GM19239 (cell line): ENCODE results near the gene TSC22D4.

Experiments
- DNase-seq: peaks from one replicate; pipeline ENCODE4 v3.0.0; 2011; ENCODE audit warnings: low spot score; ENCODE audit not compliant: insufficient read length
- FAIRE-seq: peaks from 2 replicates; lab custom pipeline; 2011; peaks lifted over from hg19 to GRCh38; lab: Jason Lieb, UNC

The TSC22D4 gene

GRCh38 chr7:100493476-100494264 lies 14.7 kb upstream of the TSC22D4 start:
- no peak for FAIRE-seq
- no peak for DNase-seq

- no peak for FAIRE-seq
- no peak for DNase-seq
These were observed 13.9 kb upstream of the TSC22D4 start for GRCh38 chr7:100492738-100493475.

DNA sequence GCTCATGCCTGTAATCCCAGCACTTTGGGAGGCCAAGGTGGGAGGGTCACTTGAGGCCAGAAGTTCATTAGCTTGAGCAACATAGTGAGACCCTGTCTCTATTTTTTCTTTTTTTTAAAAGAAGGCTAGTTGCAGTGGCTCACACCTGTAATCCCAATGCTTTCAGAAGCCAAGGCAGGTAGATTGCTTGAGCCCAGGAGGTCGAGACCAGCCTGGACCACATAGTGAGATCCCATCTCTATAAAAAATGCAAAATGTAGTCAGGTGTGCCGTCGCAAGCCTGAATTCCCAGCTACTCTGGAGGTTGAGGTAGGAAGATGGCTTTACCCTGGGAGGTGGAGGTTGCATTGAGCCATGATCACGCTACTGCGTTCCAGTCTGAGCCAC lies 12.2 kb upstream of the TSC22D4 start:
- DNase-seq, result no peak
- no peak for FAIRE-seq

GRCh38 chr7:100490483-100491191 lies 11.6 kb upstream of the TSC22D4 start:
- DNase-seq, result no peak
- no peak for FAIRE-seq

GRCh38 chr7:100489824-100490223 lies 10.8 kb upstream of the TSC22D4 start:
- FAIRE-seq, result no peak

GRCh38 chr7:100489121-100489520 lies 10.1 kb upstream of the TSC22D4 start:
- FAIRE-seq, result no peak

More at GRCh38 chr7:100489824-100490223, 10.8 kb upstream of the TSC22D4 start:
- peak; percentile 86 for DNase-seq

GRCh38 chr7:100488333-100489095 lies 9.5 kb upstream of the TSC22D4 start:
- FAIRE-seq, result no peak
- no peak for DNase-seq

More at GRCh38 chr7:100489121-100489520, 10.1 kb upstream of the TSC22D4 start:
- no peak for DNase-seq

- DNase-seq (no peak), FAIRE-seq (no peak)
These were observed 7.9 kb upstream of the TSC22D4 start for GRCh38 chr7:100486753-100487446.

- FAIRE-seq (no peak), DNase-seq (no peak)
These were observed 7.2 kb upstream of the TSC22D4 start for GRCh38 chr7:100486111-100486636.

DNA sequence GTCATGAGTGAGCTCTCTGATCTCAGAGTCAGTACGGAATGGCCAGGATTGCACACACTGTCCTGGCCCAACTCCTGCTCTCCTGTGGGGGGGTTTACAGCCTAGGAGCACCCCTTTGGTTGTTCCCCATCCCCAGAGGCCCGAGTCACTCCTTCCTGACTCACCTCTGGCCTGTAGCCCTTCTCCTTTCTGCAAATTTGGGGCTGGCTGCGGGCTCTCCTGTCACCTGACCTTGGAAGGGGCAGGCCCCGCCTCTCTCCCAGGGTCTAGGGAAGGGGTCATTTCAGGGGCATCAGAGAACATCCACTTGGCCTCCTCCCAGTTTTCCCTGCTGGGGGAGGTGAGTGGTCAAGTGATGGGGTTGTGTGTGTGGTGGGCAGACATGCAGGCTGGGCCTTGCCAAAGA lies 6.5 kb upstream of the TSC22D4 start:
- FAIRE-seq (no peak), DNase-seq (no peak)

GRCh38 chr7:100484673-100485045 lies 5.6 kb upstream of the TSC22D4 start:
- no peak for DNase-seq
- no peak for FAIRE-seq

DNA sequence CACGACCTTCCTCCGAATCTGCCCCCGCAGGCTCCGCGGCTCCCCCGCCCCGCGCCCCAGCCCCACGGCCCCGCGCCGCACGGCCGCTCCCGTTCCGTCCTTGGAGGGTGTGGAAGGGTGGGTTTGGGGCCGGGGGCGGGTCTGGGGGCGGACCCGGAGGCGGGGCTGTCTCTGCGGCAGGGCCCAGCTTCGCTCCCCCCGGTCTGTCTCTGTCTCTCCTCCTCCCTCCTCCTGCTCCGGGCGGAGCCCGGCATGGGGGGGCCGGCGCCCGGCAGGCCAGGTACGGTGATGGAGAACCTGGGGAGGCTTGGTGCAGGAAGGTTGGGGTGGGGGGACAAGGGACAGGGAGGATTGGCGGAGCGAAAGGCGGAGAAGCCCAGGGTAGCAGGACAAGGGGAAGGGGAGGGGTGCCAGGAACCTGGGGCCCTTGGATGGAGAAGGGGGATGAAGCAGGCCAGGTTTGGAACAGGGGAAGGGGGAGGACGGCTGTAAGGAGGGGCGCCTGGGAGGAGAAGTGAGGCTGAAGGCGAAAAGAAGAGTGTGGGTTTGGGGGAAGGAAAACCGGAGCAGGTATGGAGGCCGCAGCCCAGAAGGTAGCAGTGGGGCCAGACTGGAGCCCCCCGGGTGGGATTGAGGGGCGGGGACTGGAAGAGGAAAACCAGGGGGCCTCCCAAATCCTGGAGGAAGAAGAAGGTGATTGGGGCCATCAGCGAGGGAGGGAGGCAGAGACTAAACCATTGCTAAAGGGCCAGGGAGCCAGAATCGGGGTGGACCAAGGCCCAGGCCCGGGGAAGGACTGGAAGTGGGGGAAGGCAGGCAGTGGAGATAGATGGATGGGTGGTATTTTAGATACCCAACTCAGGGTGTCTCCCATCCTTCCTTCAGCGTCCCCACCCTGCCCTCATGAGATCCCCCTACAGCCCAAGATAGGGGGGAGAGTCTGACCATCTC lies 5.0 kb upstream of the TSC22D4 start, which contains the start of gene NYAP1:
Gene NYAP1, plus strand, starts transcription at position 206 of the 951 bp plus-strand sequence. CDS start 1,385 bp downstream, outside the sequence.
- DNase-seq (no peak), FAIRE-seq (no peak)

DNA sequence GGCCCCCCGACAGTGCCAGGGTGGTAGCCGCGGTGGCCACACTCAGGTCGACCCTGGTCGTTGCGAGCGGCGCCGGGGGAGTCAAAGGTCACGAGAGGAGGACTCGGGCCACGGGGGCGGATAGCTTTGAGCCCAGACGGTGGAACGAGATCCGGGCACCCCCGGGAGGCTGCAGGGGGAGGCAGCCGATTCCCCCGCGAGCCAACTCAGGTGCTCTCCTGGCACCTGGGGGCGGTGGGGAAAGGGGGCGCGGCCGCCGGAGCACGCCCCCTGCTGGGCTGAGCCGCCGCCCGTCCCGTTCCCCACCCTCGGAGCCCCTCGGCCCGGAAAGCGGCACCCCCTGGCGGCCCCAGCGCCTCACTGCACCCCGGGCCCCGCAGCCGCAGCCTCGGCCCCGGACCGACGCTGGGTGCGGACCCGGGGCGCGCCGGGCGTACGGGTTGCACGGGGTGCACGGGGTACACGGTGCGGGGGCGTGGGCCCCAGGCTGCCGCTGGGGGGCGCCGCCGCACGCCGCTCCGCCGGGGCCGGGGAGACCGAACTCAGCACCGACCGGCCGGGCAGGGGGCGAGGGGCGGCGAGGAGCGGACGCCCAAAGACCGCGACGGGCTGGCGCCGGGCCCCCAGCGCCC lies 4.2 kb upstream of the TSC22D4 start:
- FAIRE-seq (no peak), DNase-seq (peak; percentile 84)

- no peak for DNase-seq
- FAIRE-seq, result no peak
These were observed 3.7 kb upstream of the TSC22D4 start for GRCh38 chr7:100482728-100483089.

DNA sequence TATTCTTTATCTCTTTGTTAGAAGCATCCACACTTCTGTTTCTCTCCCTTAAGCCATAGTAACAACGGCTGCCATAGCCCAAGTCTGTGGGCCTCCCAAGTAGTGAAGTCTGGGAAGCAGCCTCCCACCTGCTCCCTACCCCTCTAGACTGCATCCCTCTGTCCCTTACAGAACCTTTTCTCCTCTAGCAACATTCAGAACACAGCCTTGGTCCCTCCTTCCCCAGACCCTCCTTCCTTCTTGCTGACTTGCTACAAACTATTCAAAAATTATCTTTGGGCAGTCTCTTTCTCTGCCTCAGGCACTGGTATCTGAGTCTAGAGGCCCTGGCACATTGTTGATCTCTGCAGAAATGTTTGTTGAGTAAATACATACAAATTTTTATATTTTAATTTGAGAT lies 2.5 kb upstream of the TSC22D4 start:
- FAIRE-seq, result no peak

GRCh38 chr7:100477871-100478267 lies 1.1 kb downstream of the TSC22D4 start:
- FAIRE-seq (no peak), DNase-seq (no peak)

More for the DNA sequence above, 2.5 kb upstream of the TSC22D4 start:
- no peak for DNase-seq

DNA sequence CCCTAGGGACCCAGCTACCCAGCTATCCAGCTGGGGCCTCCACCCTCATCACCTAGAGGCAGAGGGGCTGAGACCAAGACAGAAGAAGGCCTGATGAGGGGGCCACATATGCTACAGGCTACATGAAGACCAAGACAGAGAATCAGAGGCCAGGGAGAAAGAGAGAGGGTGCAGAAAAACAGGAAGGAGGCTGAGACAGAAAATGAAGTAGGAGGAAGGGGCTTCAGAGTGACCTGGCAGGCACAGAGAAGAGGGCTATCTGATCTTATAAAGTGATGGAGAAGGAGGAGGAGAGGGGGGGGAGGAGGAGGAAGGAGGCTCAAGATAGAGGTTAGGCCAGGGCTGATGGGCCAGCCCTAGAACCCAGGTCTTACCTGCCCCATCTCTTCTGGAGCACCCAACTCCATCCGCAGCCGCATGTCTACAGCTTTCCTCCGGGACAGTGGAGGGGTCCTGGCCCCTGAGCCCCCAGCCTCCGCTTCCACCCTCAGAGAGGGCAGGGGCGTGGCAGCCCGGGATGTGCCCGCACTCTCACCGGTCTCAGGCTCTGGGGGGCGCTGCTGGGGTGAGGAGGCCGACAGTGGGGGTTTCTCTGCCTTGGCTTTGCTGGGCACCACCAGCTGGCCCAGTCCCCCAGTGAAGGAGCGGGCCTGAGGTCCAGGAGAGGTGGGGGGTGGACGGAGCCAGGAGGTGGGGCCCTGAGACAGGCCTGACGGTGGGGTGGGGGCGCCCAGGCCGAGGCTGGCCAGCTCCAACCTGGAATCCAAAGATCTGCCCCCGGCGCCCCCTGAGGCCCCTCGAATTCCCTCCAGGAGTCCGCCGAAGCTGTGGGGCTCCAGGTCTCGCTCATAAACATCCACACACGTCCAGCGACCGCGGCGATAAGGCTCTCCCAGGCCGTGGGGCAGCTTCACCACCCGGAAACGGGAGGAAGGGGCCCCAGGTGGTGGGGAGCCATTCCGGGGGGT lies 1.8 kb downstream of the TSC22D4 start:
- FAIRE-seq, result peak; percentile 11
- DNase-seq, result no peak
